ENCODE results near the gene AVPI1.
"Not testable (repeated sequence)": the region's sequence is repeated elsewhere in the genome, so short reads cannot be mapped to it uniquely, and the experiment has no call there.

AVPI1 gene

DNA sequence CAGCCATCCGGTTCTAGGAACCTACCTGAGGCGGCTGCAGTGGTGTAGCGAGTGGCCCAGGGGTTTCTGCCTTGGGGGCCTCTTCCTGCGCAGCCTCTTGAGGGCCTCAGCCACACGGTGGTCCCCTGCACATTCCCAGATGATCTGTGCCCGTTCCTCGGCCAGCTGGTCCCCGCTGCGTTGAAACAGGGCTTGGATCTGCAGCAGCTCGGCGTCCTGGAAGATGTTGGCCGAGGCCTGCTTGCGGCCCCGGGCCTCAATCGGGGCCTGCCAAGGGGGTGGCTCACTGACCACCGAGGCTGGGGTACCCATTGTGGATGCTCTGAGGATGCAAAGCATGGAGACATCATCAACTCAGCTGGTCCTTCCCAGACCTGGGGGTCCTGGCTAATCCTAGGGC, 7.4 kb downstream of the AVPI1 start:
- DNase-seq = no peak

DNA sequence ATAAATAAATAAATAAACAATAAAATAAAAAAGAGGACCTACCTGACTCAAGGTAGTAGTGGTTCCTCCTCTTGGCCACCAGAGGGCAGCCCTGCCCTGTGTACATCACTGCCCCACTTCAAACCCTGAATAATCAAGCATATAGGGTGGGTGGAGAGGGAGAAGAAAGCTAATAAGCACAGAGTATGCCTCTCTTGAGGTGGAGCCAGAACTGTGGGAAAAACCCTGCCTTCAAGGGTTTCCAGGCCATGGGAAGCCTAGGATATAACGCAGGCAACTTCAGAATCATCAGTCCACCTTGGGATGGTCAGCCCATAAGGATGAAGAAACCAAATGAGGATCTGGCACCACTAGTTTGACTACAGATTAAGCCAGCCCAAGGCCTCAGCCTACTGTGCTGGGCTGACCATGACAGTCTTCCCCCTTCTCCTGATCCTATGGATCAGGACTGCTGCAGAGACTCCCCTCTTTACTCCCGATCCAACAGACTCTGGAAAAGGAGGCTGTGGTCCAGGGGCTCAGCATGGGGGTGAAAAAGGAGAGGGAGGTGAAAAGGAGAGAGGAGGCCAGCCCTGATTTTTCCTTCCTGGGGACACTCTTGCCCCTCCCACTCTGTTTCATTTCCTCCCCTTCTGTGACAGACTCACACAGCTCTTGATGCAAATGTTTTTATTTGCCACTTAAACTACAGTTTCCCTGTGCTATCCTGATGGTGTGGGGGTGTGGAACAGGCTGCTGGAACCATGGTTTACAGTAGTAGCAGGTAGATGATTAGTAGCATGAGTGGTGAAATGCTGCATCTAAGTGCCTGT, 10.1 kb downstream of the AVPI1 start:
- peak; percentile 48 for DNase-seq

DNA sequence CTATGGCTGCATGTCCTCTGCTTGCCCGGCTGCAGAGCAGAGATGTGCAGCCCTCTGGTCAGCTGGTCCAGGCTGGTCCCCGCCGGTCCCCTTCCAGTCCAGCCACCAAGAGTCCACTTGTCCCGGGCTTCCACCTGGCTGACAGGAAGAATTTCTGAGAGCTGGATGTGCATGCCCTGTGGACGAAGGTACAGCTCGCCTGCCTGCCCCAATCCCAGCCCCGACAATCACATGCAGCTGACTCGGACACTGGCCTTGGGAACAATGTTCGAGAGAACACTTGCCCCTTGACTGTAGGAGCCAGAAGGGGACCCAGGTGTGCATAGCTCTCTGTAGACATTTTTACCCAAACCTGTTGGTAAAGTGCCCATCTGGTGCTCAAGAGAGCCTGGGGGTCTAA, 11.8 kb downstream of the AVPI1 start:
- no peak for DNase-seq

DNA sequence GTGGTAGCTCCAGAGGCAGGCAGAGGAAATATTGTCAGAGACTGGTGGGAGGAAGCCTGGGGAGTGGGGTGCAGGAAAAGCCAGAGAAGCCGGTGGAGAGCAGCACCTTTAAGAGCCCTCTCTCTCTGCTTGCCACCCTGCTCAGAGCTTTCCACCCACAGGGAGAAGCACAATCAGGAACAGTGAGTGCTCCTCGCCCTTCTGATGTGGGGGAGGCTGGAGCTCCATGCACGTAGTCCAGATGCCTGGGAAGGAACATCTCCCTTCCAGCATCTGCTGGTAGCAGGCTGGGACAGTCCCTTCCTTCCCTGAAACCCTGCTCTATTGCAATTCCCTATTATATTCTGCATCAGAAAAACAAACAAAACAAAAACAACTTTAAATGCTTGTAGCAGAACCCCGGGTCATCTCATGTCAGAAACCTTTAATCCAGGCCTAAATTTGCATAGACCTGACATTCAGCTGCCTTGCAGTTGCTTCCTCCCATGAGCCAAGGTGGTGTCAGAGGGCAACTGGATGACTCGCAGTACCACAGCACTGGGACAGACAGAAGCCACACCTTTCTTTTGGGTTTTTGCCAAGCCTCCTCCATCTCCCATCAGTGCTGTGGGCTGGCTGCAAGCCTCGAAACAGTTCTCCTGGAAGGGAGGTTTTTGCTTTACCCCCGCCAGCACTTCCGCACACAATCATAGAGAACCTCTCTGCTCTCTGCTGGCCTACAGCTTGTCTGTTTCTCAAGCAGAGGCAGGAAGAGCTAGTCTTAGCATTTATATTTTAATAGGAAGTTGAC, 13.1 kb downstream of the AVPI1 start:
- DNase-seq = no peak

DNA sequence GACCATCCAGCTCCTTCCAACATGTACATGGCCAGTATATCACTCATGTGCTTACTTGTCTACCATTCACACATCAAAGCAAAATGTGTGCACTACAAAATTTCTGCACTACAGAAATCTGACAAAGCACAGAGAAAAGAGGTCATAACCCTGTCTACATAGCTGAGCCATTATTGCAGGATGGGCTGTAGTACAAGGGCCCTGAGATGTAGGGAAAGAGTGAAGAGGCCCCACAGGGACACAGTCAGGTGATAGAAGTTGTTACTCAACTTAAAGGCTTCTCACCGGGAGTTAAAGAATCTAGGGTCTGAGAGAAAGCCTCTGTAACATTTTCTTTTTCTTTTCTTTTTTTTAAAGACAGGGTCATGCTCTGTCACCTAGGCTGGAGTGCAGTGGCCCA, 17.5 kb downstream of the AVPI1 start:
- DNase-seq = no peak

DNA sequence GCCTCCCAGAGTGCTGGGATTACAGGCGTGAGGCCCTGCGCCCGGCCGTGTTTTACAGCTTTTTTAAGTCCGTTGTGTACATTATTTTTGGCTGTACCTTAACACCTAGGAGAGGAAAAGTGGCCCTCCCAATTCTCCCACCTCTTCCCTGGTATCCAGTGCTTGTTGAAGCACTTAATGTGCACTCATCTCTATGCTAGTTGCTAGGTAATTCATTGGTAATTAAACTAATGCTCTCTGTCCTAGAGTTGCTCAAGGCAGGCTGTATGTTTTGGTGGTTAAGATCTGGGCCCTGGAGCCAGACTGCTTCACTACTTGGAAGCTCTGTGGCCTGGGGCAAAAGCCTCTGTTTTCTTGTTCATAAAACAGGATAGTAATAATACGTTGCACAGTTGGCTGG, 19.6 kb downstream of the AVPI1 start:
- DNase-seq = no peak

DNA sequence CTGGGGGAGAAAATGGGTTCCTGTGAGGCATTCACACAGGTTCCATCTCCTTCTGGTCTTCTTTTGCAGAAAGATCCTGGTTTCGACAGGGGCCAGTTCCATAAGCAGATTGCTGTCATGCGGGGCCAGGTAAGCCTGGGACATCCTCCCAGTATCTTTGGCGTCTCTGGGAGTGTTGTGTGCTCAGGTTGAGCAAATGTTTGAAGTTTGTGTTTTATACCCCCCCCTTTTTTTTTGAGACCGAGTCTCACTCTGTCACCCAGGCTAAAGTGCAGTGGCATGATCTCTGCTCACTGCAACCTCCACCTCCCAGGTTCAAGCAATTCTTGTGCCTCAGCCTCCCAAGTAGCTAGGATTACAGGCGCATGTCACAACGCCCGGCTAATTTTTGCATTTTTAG, 20.0 kb downstream of the AVPI1 start:
- no peak for DNase-seq

DNA sequence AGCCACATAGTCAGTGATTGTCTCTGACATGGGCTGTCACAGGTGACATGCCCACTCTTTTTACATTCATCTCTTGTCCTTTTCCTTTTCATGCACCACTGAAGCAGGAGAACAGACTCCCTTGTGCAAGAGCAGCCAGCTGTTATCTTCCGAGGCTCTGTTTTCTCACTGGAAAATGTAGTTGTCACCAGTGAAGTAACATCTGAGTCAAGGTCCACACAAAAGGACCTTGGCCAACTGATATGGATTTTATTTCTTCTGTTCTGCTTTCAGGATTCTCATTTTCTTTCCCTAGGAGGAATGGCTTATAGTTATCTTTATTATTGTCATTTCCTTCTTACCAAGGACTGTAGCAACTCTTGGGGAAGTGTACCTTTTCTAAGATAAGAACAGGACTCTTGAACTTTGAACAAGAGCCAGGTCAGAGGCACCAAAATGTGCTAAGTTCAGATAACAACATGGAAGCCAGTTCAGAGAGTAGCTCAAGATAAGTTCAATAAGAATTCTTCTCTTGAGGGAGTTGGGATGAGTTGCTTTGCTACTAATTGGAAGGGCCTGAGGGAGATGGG, 22.7 kb downstream of the AVPI1 start:
- no peak for DNase-seq

DNA sequence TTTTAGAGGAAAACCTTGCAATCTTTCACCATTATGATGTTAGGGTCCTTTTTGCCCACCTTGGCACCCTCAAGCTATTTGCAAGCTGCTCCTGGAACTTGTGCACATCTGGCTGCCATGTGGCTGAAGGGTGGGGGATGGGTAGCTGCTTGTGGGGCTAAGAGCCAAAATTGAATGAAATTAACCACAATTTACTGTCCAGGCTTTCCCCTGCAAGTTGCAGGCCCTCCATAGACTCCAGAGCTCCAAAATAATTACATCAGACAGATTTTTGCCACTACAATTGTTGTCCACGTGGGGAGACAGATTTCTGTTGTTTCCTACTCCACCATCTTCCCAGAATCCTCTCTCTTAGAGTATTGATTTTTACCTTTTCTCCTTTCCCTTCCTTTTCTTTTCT, 27.5 kb downstream of the AVPI1 start:
- DNase-seq = no peak

DNA sequence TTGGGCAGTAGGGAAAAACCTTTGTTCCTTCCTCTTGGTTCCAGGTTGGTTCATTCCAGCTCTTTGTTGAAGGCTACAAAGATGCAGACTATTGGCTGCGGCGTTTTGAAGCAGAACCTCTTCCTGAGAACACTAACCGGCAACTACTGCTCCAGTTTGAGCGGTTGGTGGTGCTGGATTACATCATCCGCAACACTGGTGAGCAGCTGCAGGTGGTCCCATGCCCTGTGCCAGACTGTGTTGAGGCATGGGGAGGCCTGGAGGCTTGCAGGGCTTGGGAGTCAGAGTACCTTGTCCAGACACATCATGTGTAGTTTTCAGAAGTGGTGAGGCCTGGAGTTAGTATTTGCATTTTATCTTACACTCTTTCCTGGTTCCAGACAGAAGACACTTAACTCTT, 30.3 kb downstream of the AVPI1 start:
- no peak for DNase-seq

DNA sequence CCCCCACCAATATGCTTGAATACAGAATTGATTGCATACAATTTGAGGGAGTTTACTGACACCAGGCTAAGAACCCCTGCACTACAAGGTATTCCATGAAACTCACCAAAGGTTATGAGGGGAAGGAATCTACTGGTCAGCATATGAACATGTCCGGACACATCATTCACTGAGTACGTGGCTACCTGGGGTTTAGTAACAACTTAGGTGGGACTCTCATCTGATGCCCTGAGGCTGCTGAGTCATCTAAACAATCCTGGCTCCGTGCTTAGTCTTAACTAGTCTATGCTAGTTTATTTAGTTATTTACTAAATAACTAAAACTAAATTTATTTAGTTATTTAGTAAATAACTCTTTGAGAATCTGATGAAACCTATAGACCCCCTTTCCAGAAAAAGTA, 35.3 kb downstream of the AVPI1 start:
- no peak for DNase-seq

DNA sequence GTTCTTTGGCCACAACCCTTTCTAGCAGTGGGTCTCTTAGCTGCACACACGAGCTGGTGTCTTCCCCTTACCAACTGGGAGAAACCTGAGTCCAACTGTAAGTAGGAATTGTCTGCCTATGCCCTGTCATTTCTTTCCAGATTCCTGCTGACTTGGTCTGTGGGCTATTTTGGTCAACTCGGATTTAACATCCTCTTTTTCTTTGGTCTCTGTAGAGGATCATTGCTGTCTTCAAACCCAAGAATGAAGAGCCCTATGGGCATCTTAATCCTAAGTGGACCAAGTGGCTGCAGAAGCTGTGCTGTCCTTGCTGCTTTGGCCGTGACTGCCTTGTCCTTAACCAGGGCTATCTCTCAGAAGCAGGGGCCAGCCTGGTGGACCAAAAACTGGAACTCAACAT, 36.3 kb downstream of the AVPI1 start:
- DNase-seq = no peak

DNA sequence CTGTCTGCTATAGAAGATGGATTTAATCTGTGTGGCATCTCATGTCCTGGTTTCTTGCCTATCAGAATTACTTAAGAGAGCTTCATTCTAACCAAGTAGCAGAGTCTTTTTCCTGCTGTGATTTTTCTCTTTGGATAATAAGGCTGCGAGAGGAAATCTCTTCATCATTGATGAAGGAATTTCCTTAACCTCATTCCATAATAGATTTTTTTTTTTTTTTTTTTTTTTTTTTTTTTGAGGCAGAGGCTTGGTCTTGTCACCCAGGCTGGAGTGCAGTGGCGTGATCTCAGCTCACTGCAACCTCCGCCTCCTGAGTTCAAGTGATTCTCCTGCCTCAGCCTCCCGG, 37.7 kb downstream of the AVPI1 start:
- DNase-seq = not testable (repeated sequence)

DNA sequence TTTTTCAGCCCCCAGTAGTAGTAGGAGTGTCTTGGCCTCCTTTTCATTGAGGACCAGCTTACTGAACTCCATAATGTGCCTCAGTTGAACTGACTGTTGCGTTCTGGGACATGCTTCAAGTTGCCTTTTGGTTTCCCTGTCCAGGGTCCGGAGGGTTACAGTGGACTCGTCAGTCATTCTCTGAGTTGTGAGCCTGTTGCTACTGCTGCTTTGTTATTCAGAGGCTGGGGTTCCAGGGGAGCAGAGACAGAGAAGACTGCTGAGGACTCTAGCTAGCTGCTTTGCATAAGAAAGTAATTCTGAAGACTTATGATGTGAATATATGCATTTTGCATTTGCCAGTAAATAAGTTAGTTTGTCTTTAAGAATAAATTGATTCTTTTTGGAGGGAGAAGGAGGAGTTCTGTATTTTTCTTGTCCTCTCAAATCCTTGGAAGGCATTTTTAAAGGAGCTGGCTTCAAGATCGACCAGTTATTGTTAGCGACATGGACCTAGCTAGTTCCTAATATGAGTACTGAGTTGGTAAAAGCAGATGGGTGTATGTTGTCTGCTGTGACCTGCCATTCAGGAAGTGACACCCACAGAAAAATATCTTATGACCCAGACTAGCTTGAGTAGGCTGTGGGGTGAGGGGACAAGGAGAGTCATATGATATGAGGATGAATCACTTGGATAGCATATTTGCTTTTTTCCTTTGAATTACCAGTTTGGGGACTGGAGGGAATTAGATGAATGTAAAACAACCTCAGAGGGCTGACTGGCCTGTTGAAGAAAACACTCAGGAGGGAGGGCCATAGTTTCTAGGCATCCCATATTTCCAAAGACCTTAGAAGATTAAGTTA, 38.3 kb downstream of the AVPI1 start:
- no peak for DNase-seq

DNA sequence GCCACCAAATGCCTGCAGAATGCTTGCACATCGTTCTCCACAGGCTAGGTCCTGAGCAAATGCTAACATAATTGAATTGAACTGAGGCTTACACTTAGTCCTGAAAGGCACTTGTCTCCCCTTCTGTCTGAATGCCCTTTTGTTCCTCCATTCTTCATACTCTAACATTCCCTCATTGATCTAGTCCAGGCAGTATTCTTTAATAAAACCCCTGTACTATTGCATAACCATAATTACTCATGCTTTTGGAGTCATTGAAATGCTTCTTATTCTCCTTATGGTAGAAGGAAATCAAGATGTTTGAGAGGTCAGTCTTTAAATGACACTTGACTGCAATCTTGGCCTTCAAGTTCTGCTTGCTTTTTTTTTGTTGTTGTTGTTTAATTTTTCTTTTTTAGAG, 39.5 kb downstream of the AVPI1 start:
- no peak for DNase-seq

DNA sequence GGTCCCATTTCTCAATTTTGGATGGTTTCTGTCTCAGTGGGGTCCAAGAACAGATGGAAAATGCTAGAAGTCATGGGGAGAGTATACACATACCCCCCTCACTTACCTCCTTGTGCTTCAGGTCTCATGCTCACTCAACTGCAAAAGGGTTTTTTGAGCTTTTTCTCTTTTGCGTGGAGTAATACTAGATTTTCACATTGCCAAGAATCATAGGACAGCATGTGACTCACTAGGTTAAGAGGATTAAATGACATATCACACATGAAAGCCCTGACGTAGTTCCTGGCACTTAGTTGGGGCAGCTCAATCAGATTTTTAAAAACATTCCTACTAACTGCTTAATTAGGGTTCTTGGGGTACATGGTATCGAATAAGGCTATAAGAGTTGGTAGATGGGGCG, 42.1 kb downstream of the AVPI1 start:
- no peak for DNase-seq

DNA sequence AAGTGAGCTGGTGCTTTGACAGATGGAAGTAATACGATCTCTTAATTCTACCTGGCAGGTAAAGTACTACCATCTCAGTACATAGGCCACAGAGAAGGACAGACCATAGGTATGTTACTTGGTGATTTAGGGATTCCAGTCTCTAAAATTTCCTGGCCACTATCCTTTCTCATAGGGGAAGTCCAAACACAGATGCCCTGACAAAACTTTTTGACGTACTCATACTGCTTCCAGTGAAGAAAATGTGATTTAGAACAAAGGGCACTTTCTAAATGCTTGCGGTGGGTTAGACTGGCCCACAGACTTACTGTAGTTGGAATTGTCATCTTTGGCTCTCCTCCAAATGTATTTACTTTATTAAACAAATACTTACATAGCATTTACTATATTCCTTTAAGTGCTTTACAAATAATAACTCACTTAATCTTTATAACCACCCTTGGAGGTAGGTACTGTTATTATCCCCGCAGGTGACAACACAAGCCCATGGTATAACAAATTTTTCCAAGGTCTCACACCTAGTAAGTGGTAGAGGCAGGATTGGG, 43.5 kb downstream of the AVPI1 start:
- DNase-seq = no peak

DNA sequence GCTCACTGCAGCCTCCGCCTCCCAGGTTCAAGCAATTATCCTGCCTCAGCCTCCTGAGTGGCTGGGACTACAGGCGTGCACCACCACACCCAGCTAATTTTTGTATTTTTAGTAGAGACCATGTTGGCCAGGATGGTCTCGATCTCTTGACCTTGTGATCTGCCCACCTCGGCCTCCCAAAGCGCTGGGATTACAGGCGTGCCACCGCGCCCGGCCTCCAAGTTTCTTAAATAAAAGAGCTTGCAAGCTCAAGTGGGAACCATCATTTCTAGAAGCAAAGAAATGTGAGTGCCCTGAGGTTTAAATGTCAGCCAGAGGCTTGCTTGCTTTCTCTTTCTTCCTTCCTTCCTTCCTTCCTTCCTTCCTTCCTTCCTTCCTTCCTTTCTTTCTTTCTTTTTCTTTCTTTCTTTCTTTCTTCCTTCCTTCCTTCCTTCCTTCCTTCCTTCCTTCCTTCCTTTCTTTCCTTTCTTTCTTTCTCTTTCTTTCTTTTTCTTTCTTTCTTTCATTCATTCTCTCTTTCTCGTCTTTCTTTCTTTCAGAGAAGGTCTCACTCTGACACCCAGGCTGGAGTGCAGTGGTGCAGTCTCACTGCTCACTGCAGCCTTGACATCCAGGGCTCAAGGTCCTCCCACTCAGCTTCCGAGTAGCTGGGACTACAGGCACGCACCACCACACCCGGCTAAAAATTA, 44.4 kb downstream of the AVPI1 start:
- not testable (repeated sequence) for DNase-seq

DNA sequence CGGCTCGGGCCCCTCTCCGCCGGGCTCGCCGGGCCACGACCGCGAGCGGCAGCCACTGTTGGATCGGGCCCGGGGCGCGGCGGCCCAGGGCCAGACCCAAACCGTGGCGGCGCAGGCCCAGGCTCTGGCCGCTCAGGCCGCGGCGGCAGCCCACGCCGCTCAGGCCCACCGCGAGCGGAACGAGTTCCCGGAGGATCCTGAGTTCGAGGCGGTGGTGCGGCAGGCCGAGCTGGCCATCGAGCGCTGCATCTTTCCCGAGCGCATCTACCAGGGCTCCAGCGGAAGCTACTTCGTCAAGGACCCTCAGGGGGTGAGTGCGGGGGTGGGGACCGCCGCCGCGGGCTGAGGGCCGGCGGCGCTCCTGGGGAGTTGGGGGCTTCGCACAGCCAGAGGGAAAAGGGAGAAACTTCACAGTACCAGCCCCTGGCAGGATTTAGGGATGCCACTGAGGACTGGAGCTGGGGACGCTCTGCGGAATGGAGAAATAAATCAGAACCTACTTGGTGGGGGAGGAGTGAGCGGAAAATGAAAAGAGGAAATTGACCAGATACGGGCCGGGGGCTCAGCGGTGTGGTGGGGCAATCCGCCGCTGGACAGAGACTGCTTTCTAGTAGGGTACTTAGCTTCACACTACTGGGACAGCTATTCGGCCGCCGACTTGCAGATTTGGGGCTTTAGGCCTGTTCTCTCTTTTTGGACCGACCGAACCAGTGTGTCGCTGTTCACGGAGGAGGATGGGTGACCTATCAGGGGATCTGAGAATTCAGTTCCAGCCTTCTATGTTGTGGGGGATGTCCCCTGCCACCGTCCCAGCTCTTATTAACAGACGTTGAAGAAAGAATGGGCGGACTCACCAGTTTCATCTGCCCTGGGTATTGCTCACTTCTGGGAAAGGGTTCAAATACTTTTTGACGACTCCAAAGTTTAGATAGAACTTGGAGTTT, 45.9 kb downstream of the AVPI1 start:
- peak; percentile 35 for DNase-seq

DNA sequence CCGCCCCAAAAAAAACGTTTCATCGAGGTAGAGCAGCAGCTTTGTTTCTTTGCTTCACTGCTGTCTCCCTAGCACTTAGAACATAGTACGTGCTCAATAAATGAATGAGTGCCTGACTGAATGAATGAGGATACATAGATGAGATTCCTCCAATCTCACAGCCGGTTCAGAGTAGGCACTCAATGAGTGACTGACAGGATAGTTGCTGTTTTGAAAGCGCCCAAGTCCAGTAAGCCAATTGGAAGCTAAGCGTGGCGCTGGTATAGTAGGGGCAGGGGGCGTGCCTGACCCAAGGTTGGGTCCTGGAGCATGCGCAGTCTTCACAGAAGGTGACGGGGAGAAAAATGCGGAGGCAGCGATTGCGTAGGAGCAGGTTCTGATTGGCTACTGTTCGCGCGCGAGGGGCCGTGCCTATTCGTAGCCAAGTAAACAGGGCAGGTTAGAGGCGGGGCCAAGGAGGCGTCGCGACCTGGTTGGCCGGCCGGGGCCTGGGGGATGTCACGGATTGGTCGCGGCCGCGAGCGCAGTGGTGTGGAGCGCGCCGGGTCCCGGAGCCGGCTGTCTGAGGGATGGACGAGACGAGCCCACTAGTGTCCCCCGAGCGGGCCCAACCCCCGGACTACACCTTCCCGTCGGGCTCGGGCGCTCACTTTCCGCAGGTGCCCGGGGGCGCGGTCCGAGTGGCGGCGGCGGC, 46.7 kb downstream of the AVPI1 start, which contains the start of gene PI4K2A:
Gene PI4K2A (plus strand): TSS at position 498 of the 694 bp plus-strand sequence. CDS start 72 bp downstream, at position 570.
- DNase-seq = peak; percentile 98

Data from activated CD4-positive, CD25-positive, alpha-beta regulatory T cell treated with anti-CD3 and anti-CD28 coated beads, Interleukin-2, amount 50 U/mL, for 72 hours (primary cell).